Osteocyte (in vitro differentiated cells): ENCODE results near the gene CKS1B. TPM values are rescaled to one million over a fixed set of nuclear protein-coding genes. Genes with fewer than 3 reads are reported as not detected.

Experiments
- DNase-seq: peaks from one replicate; pipeline ENCODE4 v3.0.0; 2021; ENCODE audit warnings: mixed read lengths; ENCODE audit not compliant: unreplicated experiment; ENCODE audit errors: extremely low spot score
- H3K27ac Mint-ChIP-seq: one replicate; pipeline ENCODE4 v1.8.0; 2021; ENCODE audit warnings: mild to moderate bottlenecking, mixed read lengths; ENCODE audit not compliant: unreplicated experiment
- H3K27me3 Mint-ChIP-seq: one replicate; pipeline ENCODE4 v1.8.0; 2021; ENCODE audit warnings: mixed read lengths; ENCODE audit not compliant: unreplicated experiment
- H3K36me3 Mint-ChIP-seq: one replicate; pipeline ENCODE4 v1.8.0; 2021; ENCODE audit warnings: mixed read lengths; ENCODE audit not compliant: unreplicated experiment
- H3K4me1 Mint-ChIP-seq: one replicate; pipeline ENCODE4 v1.8.0; 2021; ENCODE audit warnings: mixed read lengths; ENCODE audit not compliant: unreplicated experiment
- H3K4me3 Mint-ChIP-seq: one replicate; pipeline ENCODE4 v1.8.0; 2021; ENCODE audit warnings: mild to moderate bottlenecking, moderate library complexity, mixed read lengths; ENCODE audit not compliant: unreplicated experiment
- H3K9me3 Mint-ChIP-seq: one replicate; pipeline ENCODE4 v1.8.0; 2021; ENCODE audit warnings: mixed read lengths; ENCODE audit not compliant: unreplicated experiment
- CTCF ChIP-seq: fragments of 200-600 bp; sonication (generic); IDR thresholded peaks from 2 replicates; pipeline ENCODE4 v1.5.0; 2021; ENCODE audit warnings: antibody characterized with exemption, mild to moderate bottlenecking, moderate library complexity
- total RNA-seq: library from RNA; stranded (reverse); gene quantifications from 2 replicates; pipeline ENCODE4 v1.2.1, GENCODE V29; 2021

The CKS1B gene
- total RNA-seq, 1 donor from 2014 or later: 38.5 TPM

GRCh38 chr1:155019377-155020245 lies 45.1 kb downstream of the CKS1B start:
- no peaks in the 10 kb centered on the region for H3K27me3 Mint-ChIP-seq
- no peak for TF ChIP-seq CTCF
- H3K27ac Mint-ChIP-seq: peak overlapping the region; percentile 64
- H3K4me3 Mint-ChIP-seq: no peak overlapping the region
- peaks cover 38% of the 10 kb centered on the region for H3K4me1 Mint-ChIP-seq
- DNase-seq: no peak
- no peaks in the 10 kb centered on the region for H3K9me3 Mint-ChIP-seq
- H3K36me3 Mint-ChIP-seq: no peaks in the 10 kb centered on the region

GRCh38 chr1:155022136-155022926 lies 47.9 kb downstream of the CKS1B start:
- Mint-ChIP-seq H3K27me3 (no peaks in the 10 kb centered on the region), H3K36me3 (no peaks in the 10 kb centered on the region), H3K4me3 (no peak overlapping the region), H3K9me3 (no peaks in the 10 kb centered on the region), H3K4me1 (peaks cover 34% of the 10 kb centered on the region), H3K27ac (no peak overlapping the region)
- no peak for TF ChIP-seq CTCF
- DNase-seq: no peak

- H3K27ac Mint-ChIP-seq: no peak overlapping the region
- no peaks in the 10 kb centered on the region for H3K27me3 Mint-ChIP-seq
- no peak overlapping the region for H3K4me3 Mint-ChIP-seq
- TF ChIP-seq CTCF: no peak
- H3K36me3 Mint-ChIP-seq: no peaks in the 10 kb centered on the region
- H3K4me1 Mint-ChIP-seq: peaks cover 29% of the 10 kb centered on the region
- no peak for DNase-seq
- H3K9me3 Mint-ChIP-seq: no peaks in the 10 kb centered on the region
Observed at GRCh38 chr1:155022927-155023236, 48.4 kb downstream of the CKS1B start.

GRCh38 chr1:155023627-155024026 lies 49.1 kb downstream of the CKS1B start:
- H3K9me3 Mint-ChIP-seq: no peaks in the 10 kb centered on the region
- H3K27me3 Mint-ChIP-seq: no peaks in the 10 kb centered on the region
- no peak overlapping the region for H3K27ac Mint-ChIP-seq
- DNase-seq: no peak
- H3K4me1 Mint-ChIP-seq: peaks cover 23% of the 10 kb centered on the region
- H3K36me3 Mint-ChIP-seq: no peaks in the 10 kb centered on the region
- no peak for TF ChIP-seq CTCF
- no peak overlapping the region for H3K4me3 Mint-ChIP-seq

GRCh38 chr1:155024315-155024714 lies 49.8 kb downstream of the CKS1B start:
- H3K27me3 Mint-ChIP-seq: no peaks in the 10 kb centered on the region
- H3K36me3 Mint-ChIP-seq: no peaks in the 10 kb centered on the region
- H3K4me3 Mint-ChIP-seq: no peak overlapping the region
- peaks cover 18% of the 10 kb centered on the region for H3K4me1 Mint-ChIP-seq
- TF ChIP-seq CTCF: no peak
- H3K27ac Mint-ChIP-seq: no peak overlapping the region
- no peak for DNase-seq
- no peaks in the 10 kb centered on the region for H3K9me3 Mint-ChIP-seq
